ENCODE measurements around the gene AQP12A.
"Not testable (repeated sequence)": the region's sequence is repeated elsewhere in the genome, so short reads cannot be mapped to it uniquely, and the experiment has no call there.

AQP12A gene, protein sequence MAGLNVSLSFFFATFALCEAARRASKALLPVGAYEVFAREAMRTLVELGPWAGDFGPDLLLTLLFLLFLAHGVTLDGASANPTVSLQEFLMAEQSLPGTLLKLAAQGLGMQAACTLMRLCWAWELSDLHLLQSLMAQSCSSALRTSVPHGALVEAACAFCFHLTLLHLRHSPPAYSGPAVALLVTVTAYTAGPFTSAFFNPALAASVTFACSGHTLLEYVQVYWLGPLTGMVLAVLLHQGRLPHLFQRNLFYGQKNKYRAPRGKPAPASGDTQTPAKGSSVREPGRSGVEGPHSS

DNA sequence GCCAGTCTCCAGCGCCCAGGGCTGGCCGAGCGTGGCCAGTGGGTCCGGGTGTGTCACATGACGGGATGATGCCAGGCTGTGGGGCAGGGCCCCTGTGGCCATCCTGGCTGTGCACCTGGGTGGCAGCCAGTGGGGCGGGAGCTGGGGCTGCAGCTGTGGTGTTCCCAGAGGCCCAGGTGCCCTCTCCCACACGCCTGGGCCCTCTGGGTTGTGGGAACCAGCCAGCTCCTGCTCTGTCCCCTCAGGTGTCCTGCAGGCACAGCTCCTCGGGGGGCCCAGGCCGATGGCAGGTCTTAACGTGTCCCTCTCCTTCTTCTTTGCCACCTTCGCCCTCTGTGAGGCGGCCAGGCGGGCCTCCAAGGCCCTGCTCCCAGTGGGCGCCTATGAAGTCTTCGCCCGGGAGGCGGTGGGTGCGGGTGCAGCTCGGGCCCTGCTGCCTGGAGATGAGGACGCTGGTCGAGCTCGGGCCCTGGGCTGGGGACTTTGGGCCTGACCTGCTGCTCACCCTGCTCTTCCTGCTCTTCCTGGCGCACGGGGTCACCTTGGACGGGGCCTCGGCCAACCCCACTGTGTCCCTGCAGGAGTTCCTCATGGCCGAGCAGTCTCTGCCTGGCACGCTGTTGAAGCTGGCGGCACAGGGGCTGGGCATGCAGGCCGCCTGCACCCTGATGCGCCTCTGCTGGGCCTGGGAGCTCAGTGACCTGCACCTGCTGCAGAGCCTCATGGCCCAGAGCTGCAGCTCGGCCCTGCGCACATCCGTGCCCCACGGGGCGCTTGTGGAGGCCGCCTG, at the start of gene AQP12A:
Gene AQP12A, plus strand, starts transcription at position 236 of the 790 bp plus-strand sequence. Its CDS starts 48 bp downstream, at position 284.
- DNase-seq: not testable (repeated sequence)

DNA sequence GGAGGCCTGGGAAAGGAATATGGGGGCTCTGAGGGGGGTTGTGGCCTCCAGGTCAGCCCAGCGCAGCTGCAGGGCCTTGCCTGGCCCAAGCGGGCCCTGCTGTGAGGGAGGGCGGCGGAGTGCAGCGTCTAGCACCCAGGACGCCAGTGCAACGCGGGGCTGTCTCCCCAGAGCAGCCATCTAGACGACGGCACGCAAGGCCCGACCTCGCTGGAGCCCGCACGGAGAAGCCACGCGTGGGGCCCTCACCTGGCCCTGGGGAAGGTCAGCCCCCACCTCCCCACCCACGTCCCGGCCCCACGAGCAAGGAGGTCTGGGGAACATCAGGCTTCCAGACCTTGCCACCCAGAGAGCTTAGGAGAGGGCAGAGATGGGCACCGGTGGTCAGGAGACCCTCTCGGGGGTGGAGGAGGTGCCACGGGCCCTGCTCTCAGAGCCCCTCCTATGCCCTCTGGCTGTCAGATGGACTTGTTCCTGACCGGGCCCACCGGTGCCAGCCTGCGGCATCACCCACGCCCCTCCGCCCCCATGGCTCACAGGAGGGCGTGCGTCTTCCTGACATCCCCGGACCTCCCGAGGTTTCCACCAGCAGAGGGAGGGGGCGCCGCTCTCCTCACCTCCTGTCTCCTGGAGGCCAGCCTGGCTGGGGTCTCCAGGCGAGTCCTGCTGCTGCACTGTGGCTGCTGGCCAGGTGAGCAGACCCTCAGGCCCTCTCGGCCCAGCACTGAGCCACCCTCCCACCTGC, 49.4 kb upstream of the AQP12A start:
- DNase-seq: no peak

DNA sequence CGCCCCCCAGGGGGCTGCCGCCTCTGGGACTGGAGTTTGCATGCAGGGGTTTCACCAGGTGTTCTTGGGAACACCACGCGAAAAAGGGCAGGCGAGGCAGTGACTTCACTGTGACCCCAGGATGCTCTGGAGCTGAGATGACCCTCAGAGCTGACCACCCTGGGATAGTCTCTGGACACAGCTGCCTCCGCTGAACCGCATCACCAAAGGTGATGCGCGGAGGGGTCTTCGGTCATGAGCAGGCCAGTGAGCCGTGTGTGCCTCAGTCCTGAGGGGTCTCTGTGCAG, 48.9 kb upstream of the AQP12A start:
- DNase-seq: no peak

DNA sequence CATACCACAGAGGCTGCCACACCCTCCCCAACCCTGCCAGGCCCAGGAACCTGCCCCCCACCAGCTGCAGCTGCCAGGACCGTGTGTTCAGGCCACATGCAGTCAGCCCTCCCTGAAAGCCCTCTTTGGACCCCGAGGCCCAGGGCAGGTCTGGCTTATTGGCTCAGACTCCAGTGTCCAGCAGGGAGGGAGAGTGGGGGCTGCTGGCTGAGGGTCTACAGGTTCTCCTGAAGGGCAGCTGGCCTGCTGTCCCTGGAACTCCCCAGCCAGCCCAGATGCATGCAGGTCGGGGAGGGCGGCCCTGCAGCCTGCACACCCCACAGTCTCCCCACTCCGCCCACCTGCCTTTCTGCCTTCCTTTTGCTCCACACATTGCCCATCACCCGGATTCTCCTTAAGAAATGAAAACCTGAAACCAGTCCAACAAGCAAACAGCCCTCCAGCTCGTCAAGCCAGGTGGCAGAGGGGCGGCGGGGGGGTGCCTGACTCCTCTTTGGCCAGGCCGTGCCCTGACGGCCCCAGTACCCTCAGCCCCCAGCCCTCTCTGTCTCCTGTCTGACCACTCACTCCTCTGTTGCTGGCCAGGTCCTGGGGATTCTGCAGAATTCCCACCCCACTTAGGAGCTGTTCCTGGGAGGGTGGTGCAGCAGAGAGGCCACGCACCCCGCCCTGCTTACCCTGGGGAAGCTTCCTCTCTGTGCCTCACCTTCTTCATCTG, 48.4 kb upstream of the AQP12A start:
- DNase-seq: no peak

DNA sequence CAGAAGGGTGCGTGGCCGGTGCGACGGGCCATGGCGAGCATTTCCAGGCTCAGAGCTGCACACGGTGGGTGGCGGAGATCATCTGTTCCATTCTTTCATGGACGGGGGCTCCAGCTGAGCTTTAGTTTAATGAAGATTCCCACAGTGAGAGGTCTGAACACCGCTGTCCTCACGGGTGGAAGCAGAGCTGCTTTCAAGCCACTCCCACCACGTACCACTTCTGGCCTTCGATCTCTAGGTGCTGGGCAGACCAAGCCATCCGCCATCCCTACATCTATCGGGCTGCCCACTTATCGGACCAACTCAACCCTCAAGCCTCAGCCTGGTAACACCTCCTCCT, 47.9 kb upstream of the AQP12A start:
- no peak for DNase-seq

DNA sequence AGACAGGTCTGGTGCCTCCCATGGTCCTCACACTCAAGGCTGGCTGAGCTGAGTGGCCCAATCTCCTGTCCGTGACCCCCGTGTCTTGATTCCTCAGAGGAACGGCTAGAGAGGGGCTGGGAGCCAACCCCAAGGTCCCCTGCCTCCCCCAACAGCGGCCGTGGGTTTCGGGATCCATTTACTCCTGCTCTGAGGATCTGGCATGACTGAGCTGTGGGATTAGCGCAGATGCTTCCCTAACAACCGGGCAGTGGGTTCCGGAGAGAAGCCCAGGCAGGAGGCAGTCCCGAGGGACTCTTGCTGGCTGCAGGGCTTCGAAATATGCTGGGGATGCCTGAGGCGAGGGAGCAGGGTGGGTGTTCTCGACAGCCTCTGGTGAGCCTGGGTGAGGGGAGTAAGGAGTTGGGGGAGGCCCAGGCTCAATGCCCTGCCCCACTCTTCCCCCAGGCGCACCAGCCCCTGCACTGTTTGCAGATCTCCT, 47.5 kb upstream of the AQP12A start:
- no peak for DNase-seq

DNA sequence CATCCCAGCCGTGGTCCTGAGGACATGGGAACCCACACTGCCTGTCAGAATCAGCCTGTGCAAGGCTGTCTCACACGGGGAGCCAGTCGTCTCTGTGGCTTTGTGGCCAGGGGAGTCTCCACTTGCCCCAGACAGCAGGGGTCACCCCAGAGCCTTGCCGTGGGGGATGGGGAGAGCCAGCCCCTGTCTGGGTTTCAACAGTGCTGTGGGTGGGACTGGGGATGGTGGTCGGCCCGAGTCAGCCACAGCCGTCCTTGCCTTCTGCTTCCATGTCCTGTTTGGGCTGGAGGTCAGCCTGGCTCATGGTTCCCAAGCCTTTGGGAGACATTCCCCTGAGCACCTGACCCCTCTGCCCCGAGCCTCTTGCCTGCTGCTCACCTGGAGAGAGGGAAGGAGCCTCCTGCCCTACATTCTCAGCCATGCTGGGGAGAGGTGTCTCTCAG, 46.8 kb upstream of the AQP12A start:
- DNase-seq: no peak

DNA sequence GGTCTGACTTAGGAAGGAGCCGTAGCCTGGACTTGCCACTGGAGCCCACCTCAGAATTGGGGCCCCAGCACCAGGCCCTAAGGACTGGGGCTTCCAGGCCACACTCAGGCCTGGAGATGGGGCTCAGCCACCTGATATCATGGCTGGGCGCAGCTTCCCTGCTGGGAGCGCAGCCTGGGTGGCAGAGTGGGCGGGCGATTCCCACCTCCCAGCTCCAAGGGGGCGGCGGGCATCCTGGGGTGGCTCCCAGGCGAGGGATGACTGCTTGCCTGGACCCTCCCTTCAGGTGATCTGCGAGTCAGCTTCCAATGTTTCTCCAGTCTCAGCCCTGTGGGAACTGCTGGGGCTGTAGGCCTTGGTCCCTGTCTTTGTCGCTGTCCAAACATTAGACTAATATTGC, 46.3 kb upstream of the AQP12A start:
- DNase-seq: no peak

DNA sequence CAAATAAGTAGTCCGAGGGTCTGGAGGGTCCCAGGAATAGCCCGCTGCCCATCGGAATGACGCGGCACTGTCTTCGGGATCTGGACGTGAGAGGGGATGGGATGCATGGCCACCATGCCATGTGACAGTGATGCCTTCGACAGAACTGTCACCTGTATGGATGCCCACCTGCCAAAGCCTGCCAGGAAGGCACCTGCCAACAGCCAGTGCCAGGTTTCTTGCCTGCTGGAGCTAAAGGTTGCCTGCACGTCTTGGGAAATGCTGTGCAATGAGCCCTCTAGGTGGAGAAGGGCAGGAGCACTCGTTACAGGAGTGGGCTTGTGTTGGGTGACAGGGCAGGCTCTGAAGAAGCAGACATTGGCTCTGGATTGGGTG, 45.9 kb upstream of the AQP12A start:
- no peak for DNase-seq

DNA sequence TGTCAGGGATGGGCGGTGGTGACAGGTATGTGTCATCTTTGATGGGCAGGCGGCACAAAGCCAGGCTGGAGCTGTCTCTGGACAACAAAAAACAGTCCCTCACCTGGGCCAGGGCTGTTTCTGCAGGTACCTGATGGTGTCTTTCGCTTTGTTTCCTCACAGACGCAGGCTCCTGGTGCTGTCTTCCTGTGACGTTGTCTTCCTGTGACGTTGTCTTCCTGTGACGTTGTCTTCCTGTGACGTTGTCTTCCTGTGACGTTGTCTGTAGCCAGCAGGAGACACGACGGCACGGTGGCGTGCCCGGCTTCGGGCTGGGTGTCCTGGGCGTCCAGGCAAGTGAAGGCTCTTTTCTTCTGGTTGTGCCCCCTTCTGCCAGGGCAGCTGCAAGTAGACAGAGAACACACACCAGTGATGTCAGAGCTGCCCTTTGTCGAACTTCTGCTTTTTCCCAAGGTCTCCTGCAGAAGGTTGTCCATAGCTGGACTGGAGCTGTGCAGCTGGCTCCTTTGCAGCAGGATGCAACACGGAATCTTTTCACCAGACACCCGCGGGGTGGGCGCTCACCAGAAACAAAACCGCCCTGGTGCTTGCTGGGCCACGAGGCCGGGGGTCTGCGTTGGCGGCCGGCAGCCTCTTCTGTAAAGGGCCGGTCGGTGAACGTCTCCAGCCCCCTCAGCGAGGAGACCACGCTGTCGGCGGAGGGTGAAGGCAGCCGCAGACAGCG, 45.3 kb upstream of the AQP12A start:
- no peak for DNase-seq

DNA sequence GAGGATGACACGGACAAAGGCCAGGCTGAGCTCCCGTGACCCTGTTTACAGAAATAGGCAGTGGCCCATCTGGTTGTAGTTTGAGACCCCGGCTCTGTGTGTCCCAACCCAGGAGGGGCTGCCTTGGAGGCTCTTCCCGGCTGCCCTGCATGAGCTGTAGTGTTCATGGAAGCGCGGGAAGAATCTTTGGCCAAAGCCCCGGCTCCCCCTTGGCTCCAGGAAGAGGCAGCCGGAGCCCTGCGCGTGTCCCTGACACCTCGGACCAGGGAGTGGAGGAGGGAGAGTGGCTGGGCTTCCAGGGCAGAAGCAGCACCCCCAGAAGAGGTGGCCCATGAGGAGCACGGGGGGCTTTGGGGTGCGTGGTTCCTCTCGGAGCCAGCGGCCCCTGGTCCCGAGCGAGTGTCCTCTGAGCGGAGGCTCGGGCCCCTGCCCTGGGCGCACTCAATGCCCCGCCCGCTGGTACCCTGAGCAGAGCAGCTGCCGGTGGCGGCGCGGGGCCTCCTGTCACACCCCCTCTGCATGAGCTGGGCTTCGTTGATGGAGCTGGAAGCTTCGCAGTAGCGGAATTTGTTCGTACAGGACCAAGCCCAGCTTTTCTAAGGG, 44.7 kb upstream of the AQP12A start:
- no peak for DNase-seq

DNA sequence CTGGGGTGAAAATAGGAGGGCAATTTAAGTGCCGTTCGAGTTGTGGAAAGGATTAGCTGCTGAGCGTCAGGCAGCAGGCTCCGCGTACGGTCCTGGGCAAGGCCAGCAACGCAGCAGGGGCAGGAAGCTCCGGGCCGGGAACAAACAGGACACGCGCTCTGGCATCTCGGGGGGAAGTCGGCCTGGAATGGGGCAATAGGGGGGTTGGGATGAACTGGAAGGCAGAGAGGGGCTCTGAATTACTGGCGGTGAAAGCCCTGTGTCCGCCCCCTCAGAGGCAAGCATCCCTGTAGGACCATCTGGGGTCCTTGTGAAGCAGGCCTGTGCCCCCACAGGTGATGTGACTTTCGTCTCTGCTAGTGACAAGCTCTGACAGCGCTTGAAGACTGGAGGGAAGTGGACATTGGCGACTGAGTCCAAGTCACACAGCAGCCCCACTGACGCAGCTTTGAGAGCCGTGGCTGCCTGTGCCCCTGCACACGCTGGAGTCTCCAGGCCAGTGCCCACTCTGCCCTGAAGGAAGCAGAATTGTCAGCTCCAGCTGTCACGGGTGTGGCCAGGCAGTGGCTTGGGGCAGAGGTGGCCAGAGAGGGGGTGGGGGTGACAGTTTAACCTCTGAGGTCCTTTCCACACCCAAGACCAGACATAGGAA, 44.0 kb upstream of the AQP12A start:
- no peak for DNase-seq

DNA sequence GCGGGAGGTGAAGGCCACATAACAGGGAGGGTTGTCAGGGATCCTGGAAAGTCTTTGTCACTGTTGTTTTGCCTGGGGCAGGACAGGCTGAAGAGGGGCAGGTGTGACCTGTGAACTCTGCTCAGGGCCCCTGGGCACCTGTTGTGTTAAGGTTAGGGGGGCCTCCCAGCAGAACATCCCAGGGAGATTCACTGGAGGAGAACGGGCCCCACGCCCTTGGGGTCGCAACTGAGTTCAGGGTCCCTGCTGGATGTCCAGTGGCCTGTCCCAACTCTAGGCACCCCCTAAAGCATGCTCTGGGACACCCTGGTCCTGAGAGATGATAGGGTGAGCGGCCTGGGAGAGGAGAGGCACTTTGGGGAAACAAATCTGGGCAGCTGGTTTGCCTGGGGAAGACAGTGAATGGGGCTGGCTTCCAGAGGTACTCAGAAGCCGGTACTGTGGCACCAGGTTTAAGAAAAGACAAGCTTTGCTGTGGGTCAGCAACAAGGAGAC, 43.5 kb upstream of the AQP12A start:
- DNase-seq: no peak

DNA sequence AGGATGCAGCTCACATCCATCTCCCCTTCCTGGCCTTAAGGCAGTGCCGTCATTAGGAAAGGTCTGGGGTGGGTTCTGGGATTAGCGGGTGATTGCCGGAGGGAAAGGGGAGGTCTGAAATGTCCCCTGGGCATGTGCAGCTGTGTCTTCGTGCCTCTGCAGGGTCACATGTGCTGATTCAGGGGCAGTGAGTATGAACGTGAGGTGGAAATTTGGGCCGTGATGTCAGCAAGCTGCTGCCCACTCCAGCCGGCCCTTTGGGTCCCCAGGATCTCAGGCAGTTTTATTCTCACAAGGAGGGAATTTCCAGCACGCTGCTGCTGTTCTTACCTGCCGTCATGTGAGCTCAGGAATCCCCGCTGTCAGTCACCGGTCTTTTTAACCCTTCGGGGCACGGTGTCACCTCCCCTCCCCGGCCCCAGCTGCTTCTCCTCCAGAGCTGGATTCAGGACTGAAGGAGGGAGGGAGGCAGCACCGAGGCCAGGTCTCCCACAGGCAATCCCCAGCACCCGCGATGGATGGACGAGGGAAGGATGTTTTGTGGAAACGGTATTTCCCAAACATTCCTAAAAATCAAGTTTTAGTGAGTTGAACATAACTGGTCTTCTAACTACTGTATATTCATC, 42.9 kb upstream of the AQP12A start:
- DNase-seq: no peak

DNA sequence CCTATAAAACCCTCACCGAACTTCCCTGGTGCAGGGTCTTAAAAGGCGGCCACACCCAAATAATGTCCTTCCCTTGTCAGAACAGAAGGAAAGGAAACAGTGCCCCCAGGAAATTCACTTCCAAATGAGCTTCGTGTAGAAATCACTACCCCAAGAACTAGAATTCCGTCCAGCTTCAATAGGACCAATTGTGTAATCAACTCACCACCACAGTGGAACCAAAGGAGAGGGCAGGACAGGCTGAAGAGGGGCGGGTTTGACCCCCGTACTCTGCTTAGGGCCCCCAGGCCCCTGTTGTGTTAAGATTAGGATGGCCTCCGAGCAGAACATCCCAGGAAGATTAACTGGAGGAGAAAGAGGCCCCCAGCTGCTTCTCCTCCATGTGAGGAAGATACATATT, 42.3 kb upstream of the AQP12A start:
- no peak for DNase-seq

DNA sequence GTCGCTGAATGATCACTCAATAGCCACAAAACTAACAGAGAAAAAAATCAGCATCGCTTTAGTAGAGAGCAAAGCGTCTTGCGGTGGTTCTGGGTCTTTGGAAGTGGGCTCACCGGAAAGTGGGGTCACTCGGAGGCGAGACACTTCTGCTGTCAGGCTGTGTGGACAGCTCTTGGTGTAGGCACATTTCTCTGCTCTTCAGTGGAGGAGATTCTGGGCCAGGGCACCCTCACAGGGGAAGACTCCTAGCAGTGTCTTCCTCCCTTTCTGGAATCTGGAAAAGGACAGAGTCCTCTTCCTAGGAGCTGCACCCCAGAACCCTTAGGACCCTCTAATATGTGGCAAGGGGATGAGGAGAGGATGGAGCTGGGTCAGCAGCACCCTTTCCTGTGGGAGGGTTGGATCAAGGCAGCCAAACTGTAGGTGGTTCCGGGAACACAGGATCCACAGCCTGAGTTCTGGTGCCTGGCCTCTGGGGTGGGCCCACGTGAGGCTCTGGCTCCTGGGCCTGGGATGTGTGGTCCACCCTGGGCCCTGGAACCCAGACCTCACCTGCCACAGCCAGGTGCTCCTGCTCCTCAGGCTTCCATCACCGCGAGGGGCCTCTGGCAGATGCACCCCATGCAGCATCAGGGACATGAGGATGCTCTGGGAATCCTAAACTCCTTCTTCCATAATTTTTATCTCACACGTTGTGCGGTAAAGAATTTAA, 41.3 kb upstream of the AQP12A start:
- DNase-seq: no peak

DNA sequence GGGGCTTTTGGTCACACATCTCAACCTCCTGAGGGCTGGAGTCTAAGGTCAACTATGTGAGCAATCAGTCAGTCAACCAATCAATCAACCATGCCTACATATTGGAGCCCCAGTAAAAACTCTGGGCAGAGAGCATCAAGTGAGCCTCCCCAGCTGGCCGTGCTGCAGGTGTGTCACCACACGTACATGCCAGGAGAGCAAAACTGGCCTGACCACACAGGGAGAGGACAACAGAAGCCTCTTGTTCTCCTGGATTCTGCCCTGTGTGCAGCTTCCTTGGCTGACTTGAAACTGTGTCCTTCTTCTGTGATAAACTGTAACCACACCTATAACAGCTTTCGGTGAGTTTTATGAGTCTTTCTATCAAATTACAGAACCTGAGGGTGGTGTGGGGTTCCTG, 40.5 kb upstream of the AQP12A start:
- no peak for DNase-seq

DNA sequence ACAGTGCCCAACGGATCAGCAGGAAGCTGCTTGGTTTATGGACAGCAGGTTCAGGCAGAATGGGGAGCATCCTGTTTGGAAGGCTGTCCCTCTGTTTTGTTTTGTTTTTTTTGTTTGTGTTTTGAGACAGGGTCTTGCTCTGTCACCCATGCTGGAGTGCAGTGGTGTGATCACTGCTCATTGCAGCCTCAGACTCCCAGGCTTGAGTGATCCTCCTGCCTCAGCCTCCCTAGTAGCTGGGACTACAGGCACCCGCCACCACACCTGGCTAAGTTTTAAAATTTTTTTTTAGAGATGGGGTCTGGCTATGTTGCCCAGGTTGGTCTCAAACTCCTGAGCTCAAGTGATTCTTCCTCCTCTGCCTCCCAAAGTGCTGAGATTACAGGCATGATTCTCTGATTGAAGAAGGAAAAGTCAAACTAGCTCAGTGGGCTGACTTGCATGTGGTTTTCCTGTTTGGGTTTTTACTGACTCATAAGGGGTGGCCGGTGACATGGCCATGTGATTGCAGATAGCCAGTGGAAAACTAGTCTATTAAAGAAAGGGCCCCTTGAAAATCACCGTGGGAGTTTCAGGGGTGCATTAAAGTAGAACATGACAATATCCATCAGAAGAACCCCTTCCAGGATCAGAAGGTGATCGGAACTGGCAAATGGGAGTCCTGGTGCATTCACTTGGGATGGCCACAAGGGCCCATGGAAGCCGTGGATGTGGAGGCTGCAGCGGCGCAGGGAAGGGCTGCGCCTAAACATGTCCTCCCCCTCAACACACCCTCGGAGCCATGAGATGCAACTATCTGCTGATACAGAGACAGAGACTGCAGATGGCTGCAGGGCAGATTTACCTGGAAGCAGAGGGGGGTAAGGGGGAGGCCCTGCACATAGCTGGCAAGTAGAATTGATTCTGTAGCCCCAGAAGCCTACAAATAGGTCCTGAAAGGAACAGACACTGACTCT, 35.5 kb upstream of the AQP12A start:
- no peak for DNase-seq

DNA sequence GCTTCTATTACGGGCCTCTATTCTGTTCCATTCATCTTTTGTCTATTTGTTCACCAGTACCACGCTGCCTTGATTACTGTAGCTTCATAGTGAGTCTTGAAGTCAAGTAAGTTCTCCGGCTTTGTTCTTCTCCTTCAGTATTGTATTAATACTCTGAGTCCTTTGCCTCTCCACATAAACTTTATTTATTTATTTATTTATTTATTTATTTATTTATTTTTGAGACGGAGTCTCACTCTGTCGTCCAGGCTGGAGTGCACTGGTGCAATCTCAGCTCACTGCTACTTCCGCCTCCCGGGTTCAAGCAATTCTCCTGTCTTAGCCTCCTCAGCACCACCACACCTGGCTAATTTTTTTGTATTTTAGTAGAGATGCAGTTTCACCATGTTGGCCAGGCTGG, 31.8 kb upstream of the AQP12A start:
- DNase-seq: not testable (repeated sequence)

All from SHP77 (cell line).